Activated CD4-positive, alpha-beta T cell treated with anti-CD3 and anti-CD28 coated beads for 36 hours (primary cell): ENCODE measurements around the gene AARS2. TPM values are rescaled to one million over a fixed set of nuclear protein-coding genes. Genes with fewer than 3 reads are reported as not detected.
"Not testable (repeated sequence)": the region's sequence is repeated elsewhere in the genome, so short reads cannot be mapped to it uniquely, and the experiment has no call there.

ENCODE experiments used
- ATAC-seq: fragments of 200-7000 bp; cut with Tn5 transposase; one replicate; pipeline ENCODE4 v1.10.0; 2021; ENCODE audit warnings: mild to moderate bottlenecking, moderate library complexity
- CTCF ChIA-PET: fragments of 350-600 bp; sonication (Branson Sonifier 250); formaldehyde crosslinking; loops from one replicate; lab custom pipeline; 2021; ENCODE audit warnings: antibody characterized with exemption; lab: Charles Lee
- POLR2A ChIA-PET: fragments of 350-600 bp; sonication (Branson Sonifier 250); formaldehyde crosslinking; loops from one replicate; lab custom pipeline; 2021; ENCODE audit warnings: antibody characterized with exemption, inconsistent platforms; lab: Charles Lee
- DNase-seq: peaks from one replicate; pipeline ENCODE4 v3.0.0-alpha.2; 2020
- H3K27ac Mint-ChIP-seq: one replicate; pipeline ENCODE4 v1.8.0; 2021; ENCODE audit warnings: mixed read lengths
- H3K27me3 Mint-ChIP-seq: one replicate; pipeline ENCODE4 v1.8.0; 2021; ENCODE audit warnings: mixed read lengths
- H3K36me3 Mint-ChIP-seq: one replicate; pipeline ENCODE4 v1.8.0; 2021; ENCODE audit warnings: low read depth, mixed read lengths
- H3K4me1 Mint-ChIP-seq: one replicate; pipeline ENCODE4 v1.8.0; 2021; ENCODE audit warnings: mixed read lengths
- H3K4me3 Mint-ChIP-seq: one replicate; pipeline ENCODE4 v1.8.0; 2021; ENCODE audit warnings: mild to moderate bottlenecking, moderate library complexity, mixed read lengths
- H3K9me3 Mint-ChIP-seq: one replicate; pipeline ENCODE4 v1.8.0; 2021; ENCODE audit warnings: low read depth, mixed read lengths
- intact Hi-C, 2 experiments: fragments of 100-400 bp; cut with DNase I in 1 of 2; cut with micrococcal nuclease in 1 of 2; formaldehyde crosslinking; loops; one replicate each; pipeline versions ENCODE4 v1.14.2 to v1.15.1; 2022 to 2024; cut with DNase I, micrococcal nuclease
- total RNA-seq, 2 experiments: library from RNA; stranded (reverse); gene quantifications; one replicate each; pipeline ENCODE4 v1.2.3, GENCODE V29; 2021

Gene AARS2
- total RNA-seq, 2 experiments from 2014 or later, result 15.2 to 17.5 TPM

DNA sequence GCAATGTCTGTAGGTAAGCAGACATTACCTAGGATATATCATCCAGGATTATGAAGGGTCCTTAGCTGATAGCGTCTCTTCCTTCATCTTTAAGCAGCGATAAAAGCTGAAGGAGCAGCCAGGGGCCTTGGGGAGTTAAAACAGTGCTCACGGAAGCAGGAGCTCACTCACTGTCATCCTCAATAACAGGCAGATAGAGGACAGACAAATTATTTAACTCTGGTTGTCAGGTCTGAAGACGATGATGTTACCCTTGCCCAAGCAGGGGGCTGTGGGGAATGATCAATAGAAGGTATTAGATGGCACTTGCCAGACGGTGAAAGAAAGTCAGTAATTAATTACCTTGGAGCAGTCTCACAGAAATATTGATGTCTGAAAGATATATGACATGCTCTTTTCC, 16.7 kb upstream of the AARS2 start:
- Mint-ChIP-seq H3K9me3 (no peaks in the 10 kb centered on the region), H3K36me3 (no peaks in the 10 kb centered on the region), H3K27me3 (peaks cover 13% of the 10 kb centered on the region), H3K4me3 (no peak overlapping the region), H3K4me1 (no peaks in the 10 kb centered on the region), H3K27ac (no peak overlapping the region)
- ChIA-PET CTCF (interaction anchor here (0.7 to 2.0 kb wide), 2 partner anchors 61 to 553 kb away, joined by 3 to 10 read pairs; no protein-coding TSS in a partner anchor), POLR2A (no interaction called here)
- ATAC-seq, result no peak
- intact Hi-C loops, result no loop called here
- DNase-seq, result no peak

DNA sequence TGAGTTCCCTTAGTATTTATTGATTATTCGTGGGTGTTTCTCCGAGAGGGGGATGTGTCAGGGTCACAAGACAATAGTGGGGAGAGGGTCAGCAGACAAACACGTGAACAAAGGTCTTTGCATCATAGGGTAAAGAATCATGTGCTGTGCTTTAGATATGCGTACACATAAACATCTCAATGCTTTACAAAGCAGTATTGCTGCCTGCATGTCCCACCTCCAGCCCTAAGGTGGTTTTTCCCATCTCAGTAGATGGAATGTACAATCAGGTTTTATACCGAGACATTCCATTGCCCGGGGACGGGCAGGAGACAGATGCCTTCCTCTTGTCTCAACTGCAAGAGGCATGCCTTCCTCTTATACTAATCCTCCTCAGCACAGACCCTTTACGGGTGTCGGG, 15.1 kb upstream of the AARS2 start:
- intact Hi-C loops, POLR2A ChIA-PET, H3K36me3 Mint-ChIP-seq, ATAC-seq, H3K27ac Mint-ChIP-seq, H3K4me1 Mint-ChIP-seq, H3K9me3 Mint-ChIP-seq, DNase-seq, H3K4me3 Mint-ChIP-seq: not testable (repeated sequence)
- CTCF ChIA-PET, result interaction anchor here (1.4 to 2.0 kb wide), 2 partner anchors 10 to 59 kb away, joined by 5 to 10 read pairs; no protein-coding TSS in a partner anchor
- peaks cover 13% of the 10 kb centered on the region for H3K27me3 Mint-ChIP-seq

DNA sequence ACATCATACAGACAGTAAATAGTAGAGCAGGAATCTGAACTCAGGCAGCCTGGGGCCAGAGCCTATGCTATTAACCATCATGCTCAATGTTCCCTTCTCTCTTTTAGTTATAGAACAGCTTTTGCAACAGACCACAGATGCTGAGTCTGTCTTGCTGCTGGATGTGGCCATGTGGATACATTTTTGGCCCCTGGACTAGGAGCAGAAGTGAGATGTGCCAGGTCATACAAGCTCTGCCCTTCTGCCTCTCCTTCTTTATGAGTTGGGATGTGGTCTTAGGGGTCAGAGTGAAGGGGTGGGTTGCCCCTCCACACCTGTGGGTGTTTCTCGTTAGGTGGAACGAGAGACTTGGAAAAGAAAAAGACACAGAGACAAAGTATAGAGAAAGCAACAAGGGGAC, 14.6 kb upstream of the AARS2 start:
- Mint-ChIP-seq H3K27me3 (peaks cover 13% of the 10 kb centered on the region), H3K36me3 (no peaks in the 10 kb centered on the region), H3K4me1 (no peaks in the 10 kb centered on the region), H3K4me3 (no peak overlapping the region), H3K27ac (no peak overlapping the region), H3K9me3 (no peaks in the 10 kb centered on the region)
- ATAC-seq, result no peak
- DNase-seq, result no peak
- CTCF ChIA-PET, result interaction anchor here (1.4 to 3.0 kb wide), 3 partner anchors 10 to 23 kb away, joined by 3 to 9 read pairs (median 5); partner anchors contain the start of gene AARS2
- POLR2A ChIA-PET, result no interaction called here
- intact Hi-C loops, result no loop called here

DNA sequence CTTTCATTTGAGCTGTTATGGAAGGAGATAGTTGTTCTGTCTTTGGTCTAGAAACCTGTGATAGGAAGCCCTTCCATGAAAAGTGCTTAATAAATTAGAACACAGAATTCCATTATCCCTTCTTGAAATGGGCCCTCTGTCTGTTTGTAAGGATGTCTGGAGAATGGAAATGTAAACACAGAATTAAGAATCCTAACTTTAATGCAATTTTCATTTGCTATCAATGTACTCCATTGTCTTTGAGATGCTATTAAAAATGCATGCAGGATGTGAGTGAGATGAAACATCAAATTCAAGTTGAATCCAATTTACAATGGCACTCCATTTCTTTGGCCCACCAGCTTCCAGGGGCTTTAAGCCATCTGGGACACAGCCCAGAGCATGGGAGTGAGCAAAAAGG, 13.9 kb upstream of the AARS2 start:
- CTCF ChIA-PET, result interaction anchor here (0.5 to 3.0 kb wide), 4 partner anchors 11 to 223 kb away, joined by 3 to 9 read pairs (median 5); partner anchors contain the start of gene AARS2
- intact Hi-C loops, result no loop called here
- Mint-ChIP-seq H3K27ac (no peak overlapping the region), H3K4me1 (no peaks in the 10 kb centered on the region), H3K36me3 (no peaks in the 10 kb centered on the region), H3K27me3 (peaks cover 9% of the 10 kb centered on the region), H3K9me3 (no peaks in the 10 kb centered on the region), H3K4me3 (no peak overlapping the region)
- POLR2A ChIA-PET, result interaction anchor here (0.6 kb wide), 1 partner anchor 35 kb away, joined by 4 read pairs; no protein-coding TSS in a partner anchor
- ATAC-seq, result no peak
- DNase-seq, result no peak

DNA sequence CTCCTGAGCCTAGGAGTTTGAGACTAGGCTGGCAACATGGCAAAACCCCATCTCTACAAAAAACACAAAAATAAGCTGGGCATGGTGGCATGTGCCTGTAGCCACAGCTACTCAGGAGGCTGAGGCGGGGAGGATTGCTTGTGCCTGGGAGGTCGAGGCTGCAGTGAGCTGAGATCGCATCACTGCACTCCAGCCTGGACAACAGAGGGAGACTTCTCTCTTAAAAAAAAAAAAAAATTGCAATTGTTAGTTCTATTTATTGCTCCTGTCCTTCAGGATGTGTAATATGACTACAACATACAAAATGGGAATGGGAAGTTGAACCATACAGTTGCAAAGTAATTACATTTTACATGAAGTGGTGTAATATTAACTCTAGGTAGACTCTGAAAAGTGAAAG, 8.1 kb upstream of the AARS2 start:
- ATAC-seq (no peak), DNase-seq (no peak)
- intact Hi-C loops, result no loop called here
- Mint-ChIP-seq H3K27ac (no peak overlapping the region), H3K27me3 (peaks cover 16% of the 10 kb centered on the region), H3K4me3 (no peak overlapping the region), H3K36me3 (no peaks in the 10 kb centered on the region), H3K4me1 (no peaks in the 10 kb centered on the region), H3K9me3 (no peaks in the 10 kb centered on the region)
- CTCF ChIA-PET, result interaction anchor here (0.7 kb wide), 1 partner anchor 17 kb away, joined by 4 read pairs; no protein-coding TSS in a partner anchor
- POLR2A ChIA-PET, result no interaction called here

DNA sequence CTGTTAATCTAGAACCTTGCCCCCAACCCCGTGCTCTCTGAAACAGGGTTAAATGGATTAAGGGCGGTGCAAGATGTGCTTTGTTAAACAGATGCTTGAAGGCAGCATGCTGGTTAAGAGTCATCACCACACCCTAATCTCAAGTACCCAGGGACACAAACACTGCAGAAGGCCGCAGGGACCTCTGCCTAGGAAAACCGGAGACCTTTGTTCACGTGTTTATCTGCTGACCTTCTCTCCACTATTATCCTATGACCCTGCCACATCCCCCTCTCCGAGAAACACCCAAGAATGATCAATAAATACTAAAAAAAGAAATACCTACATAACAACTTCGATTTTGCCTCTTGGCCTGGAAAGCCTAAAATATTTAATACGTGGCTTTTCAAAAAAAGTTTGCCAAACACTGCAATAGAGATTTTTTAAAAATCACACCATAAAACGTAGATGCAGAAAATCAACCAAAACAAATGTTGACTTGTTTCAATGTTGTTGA, 4.0 kb upstream of the AARS2 start:
- POLR2A ChIA-PET, result not testable (repeated sequence)

DNA sequence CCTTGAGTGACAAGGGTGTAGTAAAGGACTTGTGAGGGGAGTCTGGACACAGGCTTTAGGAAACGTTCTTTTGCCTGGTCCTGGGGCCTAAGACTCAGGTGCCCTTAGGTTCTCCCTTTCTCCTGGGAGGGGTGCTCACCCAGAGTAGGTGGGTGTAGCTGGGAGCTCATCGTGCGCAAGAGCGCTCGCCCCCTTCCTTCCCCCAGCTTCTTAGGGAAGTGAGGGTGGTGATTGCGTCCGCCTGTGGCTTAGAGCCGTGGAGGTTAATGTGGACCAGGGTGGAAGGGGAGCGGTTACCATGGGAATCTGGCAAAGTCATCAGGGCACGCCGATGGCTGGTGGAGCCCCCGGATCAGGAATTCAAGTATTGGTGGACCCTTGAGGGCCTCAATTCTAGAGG, 3.3 kb upstream of the AARS2 start:
- no peak for ATAC-seq
- intact Hi-C loops, result loop anchor here in 1 of 2 experiments (10.0 kb wide), 1 partner anchor 542 kb away; the partner anchor contains the start of gene VEGFA
- Mint-ChIP-seq H3K4me1 (peaks cover 13% of the 10 kb centered on the region), H3K36me3 (peaks cover 3% of the 10 kb centered on the region), H3K27me3 (peaks cover 16% of the 10 kb centered on the region), H3K9me3 (no peaks in the 10 kb centered on the region), H3K4me3 (no peak overlapping the region), H3K27ac (no peak overlapping the region)
- CTCF ChIA-PET, result no interaction called here
- no peak for DNase-seq
- POLR2A ChIA-PET, result no interaction called here

More for the DNA sequence above, 4.0 kb upstream of the AARS2 start:
- DNase-seq, H3K27ac Mint-ChIP-seq, H3K9me3 Mint-ChIP-seq, H3K36me3 Mint-ChIP-seq, CTCF ChIA-PET, ATAC-seq, H3K4me3 Mint-ChIP-seq, H3K4me1 Mint-ChIP-seq: not testable (repeated sequence)
- H3K27me3 Mint-ChIP-seq, result peaks cover 16% of the 10 kb centered on the region
- intact Hi-C loops, result loop anchor here in 1 of 2 experiments (10.0 kb wide), 1 partner anchor 542 kb away; the partner anchor contains the start of gene VEGFA

DNA sequence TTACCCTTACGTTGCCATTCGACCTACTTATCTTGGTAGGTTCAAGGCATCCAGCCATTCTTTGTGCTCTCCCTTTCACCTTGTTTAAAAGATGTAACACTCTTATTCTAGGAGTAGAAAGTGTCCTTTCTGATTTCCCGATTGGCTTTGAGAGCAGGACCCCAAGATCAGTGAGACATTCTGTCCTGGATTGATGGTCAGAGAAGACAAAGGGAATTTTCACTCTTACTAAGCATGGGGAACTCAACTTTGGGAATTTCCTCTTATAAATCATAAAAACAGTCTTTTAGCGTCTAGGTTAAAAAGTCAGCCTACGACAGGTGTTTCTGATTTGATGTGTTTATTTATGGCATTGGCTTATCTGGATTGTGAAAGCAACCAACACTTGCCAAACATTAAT, 2.8 kb upstream of the AARS2 start:
- DNase-seq (no peak), ATAC-seq (no peak)
- Mint-ChIP-seq H3K4me1 (peaks cover 14% of the 10 kb centered on the region), H3K36me3 (peaks cover 4% of the 10 kb centered on the region), H3K27me3 (peaks cover 16% of the 10 kb centered on the region), H3K27ac (no peak overlapping the region), H3K9me3 (no peaks in the 10 kb centered on the region), H3K4me3 (no peak overlapping the region)
- intact Hi-C loops, result loop anchor here in 1 of 2 experiments (10.0 kb wide), 1 partner anchor 541 kb away; the partner anchor contains the start of gene VEGFA
- ChIA-PET CTCF (no interaction called here), POLR2A (no interaction called here)

DNA sequence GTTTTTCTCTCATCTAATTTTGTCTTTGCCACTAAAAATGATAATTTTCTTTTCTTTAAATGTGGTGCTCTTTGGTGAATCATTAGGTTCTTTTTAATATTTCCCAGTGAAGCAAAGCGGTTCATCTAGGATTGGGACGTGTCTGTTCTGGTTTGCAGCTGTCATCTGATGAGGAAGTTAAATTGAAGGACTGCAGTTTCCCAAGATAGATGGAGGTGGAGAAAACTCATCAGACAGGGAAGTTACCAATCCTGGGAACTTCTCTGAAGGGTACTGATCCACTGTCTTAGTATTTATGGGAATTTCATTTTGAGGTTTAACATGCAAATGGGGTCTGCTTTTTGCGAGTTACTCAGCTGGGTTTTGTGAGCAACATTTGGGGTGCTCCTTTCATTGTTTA, 2.4 kb upstream of the AARS2 start:
- H3K9me3 Mint-ChIP-seq, result no peaks in the 10 kb centered on the region
- DNase-seq (no peak), ATAC-seq (no peak)
- no peak overlapping the region for H3K4me3 Mint-ChIP-seq
- H3K36me3 Mint-ChIP-seq, result peaks cover 6% of the 10 kb centered on the region
- peaks cover 16% of the 10 kb centered on the region for H3K27me3 Mint-ChIP-seq
- CTCF ChIA-PET, result interaction anchor here (2.8 kb wide), 1 partner anchor 11 kb away, joined by 25 read pairs; no protein-coding TSS in a partner anchor
- H3K27ac Mint-ChIP-seq, result no peak overlapping the region
- POLR2A ChIA-PET, result no interaction called here
- intact Hi-C loops, result loop anchor here in 1 of 2 experiments (10.0 kb wide), 1 partner anchor 541 kb away; the partner anchor contains the start of gene VEGFA
- peaks cover 14% of the 10 kb centered on the region for H3K4me1 Mint-ChIP-seq

DNA sequence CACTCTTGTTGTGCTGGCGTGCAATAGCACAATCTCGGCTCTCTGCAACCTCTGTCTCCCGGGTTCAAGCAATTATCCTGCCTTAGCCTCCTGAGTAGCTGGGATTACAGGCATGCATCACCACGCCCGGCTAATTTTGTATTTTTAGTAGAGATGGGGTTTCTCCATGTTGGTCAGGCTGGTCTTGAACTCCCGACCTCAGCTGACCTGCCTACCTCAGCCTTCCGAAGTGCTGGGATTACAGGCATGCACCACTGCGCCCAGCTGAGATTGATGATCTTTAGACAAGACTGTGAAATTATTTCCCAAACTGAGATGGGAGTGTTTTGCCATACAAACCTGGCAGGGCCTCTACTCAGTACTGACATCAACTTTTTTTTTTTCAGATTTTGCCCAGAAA, 1.5 kb upstream of the AARS2 start:
- H3K36me3 Mint-ChIP-seq, result peaks cover 13% of the 10 kb centered on the region
- DNase-seq, ATAC-seq, H3K27ac Mint-ChIP-seq, H3K4me3 Mint-ChIP-seq, POLR2A ChIA-PET, H3K9me3 Mint-ChIP-seq: not testable (repeated sequence)
- intact Hi-C loops, result loop anchor here in 1 of 2 experiments (10.0 kb wide), 1 partner anchor 540 kb away; the partner anchor contains the start of gene VEGFA
- H3K27me3 Mint-ChIP-seq, result peaks cover 14% of the 10 kb centered on the region
- CTCF ChIA-PET, result interaction anchor here (0.6 to 3.9 kb wide), 4 partner anchors 10 to 1062 kb away, joined by 4 to 30 read pairs (median 15); no protein-coding TSS in a partner anchor
- H3K4me1 Mint-ChIP-seq, result peaks cover 14% of the 10 kb centered on the region

DNA sequence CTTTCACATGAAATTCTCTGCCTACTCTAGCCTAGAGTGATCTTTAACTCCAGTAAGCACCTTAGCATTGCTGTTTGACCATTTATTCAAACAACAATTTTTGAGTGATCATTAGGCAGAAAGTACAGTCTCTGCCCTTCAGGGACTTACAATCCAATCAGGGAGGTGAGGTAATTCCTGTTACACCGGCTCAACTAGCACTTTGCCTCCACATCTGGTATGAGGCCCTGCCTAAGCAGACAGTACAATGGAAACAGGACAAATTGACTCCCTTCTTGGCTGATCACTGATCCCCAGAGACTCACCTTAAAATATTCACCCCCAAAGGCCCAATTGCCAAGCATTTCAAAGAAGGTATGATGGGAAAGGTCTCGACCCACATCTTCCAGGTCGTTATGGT, 1.4 kb downstream of the AARS2 start:
- Mint-ChIP-seq H3K4me1 (peaks cover 14% of the 10 kb centered on the region), H3K36me3 (peaks cover 22% of the 10 kb centered on the region), H3K27me3 (no peaks in the 10 kb centered on the region), H3K4me3 (peak overlapping the region; percentile 98), H3K27ac (peak overlapping the region; percentile 64), H3K9me3 (no peaks in the 10 kb centered on the region)
- ATAC-seq (no peak), DNase-seq (no peak)
- ChIA-PET CTCF (interaction anchor here (0.7 to 3.9 kb wide), 9 partner anchors 15 to 237 kb away, joined by 3 to 38 read pairs (median 9); partner anchors contain the start of gene NFKBIE), POLR2A (interaction anchor here (0.9 kb wide), 1 partner anchor 60 kb away, joined by 3 read pairs; no protein-coding TSS in a partner anchor)
- intact Hi-C loops, result loop anchor here in 1 of 2 experiments (10.0 kb wide), 1 partner anchor 537 kb away; the partner anchor contains the start of gene VEGFA
